ENCODE data around the gene MEGF11. TPM values are rescaled to one million over a fixed set of nuclear protein-coding genes. Genes with fewer than 3 reads are reported as not detected.

Gene MEGF11
- total RNA-seq, 1 donor from 2014 or later: not detected

GRCh38 chr15:66131200-66131599 lies 122.3 kb downstream of the MEGF11 start:
- FAIRE-seq (no peak), DNase-seq (ENCODE audit: low read depth) (no peak)
- no peak for TF ChIP-seq CTCF (IDR thresholded peaks at IDR 0.05; ENCODE audit: insufficient read depth, low read length, severe bottlenecking)
- H3K4me3 ChIP-seq (ENCODE audit: low read depth, low read length): no peak overlapping the region
- no peaks in the 10 kb centered on the region for H3K36me3 ChIP-seq (ENCODE audit: control insufficient read depth, insufficient read depth, low read length)
- peaks cover 14% of the 10 kb centered on the region for H3K27me3 ChIP-seq (ENCODE audit: control insufficient read depth, insufficient read depth, low read length)

DNA sequence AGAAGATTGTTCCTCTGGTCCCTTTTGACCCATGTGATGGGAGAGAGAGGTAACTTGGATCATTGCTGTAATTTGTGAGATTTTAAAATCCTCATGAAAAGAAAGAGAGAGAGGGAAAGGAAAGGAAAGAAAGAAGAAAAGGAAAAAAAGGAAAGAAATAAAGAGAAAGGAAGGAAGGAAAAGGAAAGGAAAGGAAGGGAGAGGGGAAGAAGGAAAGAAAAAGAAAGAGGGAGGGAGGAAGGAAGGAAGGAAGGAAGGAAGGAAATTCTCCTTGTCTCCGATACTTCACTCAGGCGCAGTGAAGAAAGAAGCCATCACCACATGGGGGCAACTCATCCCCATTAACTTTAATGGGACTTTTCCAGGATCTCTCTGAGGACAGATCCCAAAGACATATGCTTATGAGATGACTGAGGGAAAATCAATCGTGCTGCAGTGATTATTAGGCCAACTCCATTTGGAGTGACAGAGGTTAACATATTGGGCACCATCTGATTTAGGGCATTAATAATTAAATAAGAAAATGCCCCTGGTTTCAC lies 123.0 kb downstream of the MEGF11 start:
- Histone ChIP-seq H3K4me3 (ENCODE audit: low read depth, low read length) (no peak overlapping the region), H3K27me3 (ENCODE audit: control insufficient read depth, insufficient read depth, low read length) (peaks cover 12% of the 10 kb centered on the region), H3K36me3 (ENCODE audit: control insufficient read depth, insufficient read depth, low read length) (no peaks in the 10 kb centered on the region)
- FAIRE-seq (no peak), DNase-seq (ENCODE audit: low read depth) (no peak)
- no peak for TF ChIP-seq CTCF (IDR thresholded peaks at IDR 0.05; ENCODE audit: insufficient read depth, low read length, severe bottlenecking)

GRCh38 chr15:66129586-66129985 lies 124.0 kb downstream of the MEGF11 start:
- H3K27me3 ChIP-seq (ENCODE audit: control insufficient read depth, insufficient read depth, low read length): peaks cover 11% of the 10 kb centered on the region
- FAIRE-seq (peak; percentile 60), DNase-seq (ENCODE audit: low read depth) (no peak)
- no peak overlapping the region for H3K4me3 ChIP-seq (ENCODE audit: low read depth, low read length)
- no peak for TF ChIP-seq CTCF (IDR thresholded peaks at IDR 0.05; ENCODE audit: insufficient read depth, low read length, severe bottlenecking)
- no peaks in the 10 kb centered on the region for H3K36me3 ChIP-seq (ENCODE audit: control insufficient read depth, insufficient read depth, low read length)

GRCh38 chr15:66128116-66128680 lies 125.4 kb downstream of the MEGF11 start:
- no peak for DNase-seq (ENCODE audit: low read depth)
- no peak for TF ChIP-seq CTCF (IDR thresholded peaks at IDR 0.05; ENCODE audit: insufficient read depth, low read length, severe bottlenecking)
- peaks cover 11% of the 10 kb centered on the region for H3K27me3 ChIP-seq (ENCODE audit: control insufficient read depth, insufficient read depth, low read length)

DNA sequence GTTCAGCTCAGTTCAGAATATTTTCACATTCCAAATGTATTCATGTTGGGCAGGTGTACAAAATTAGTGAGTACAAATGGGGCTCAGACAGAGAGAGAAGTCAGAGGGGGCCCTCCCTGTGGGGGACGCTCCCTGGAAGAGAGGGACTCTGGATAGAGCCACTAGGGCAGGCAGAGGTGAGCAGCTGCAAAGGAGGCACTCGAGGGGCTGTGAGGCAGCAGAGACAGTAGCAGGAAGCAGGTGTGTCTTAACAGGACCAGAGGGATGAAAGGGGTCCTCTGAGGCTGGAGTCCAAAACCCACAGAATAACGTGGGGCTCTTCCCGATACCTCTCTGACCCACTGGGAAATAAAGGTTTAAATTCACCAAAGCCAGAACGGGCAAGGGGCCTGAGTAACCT lies 127.1 kb downstream of the MEGF11 start:
- Histone ChIP-seq H3K27me3 (ENCODE audit: control insufficient read depth, insufficient read depth, low read length) (peaks cover 11% of the 10 kb centered on the region), H3K4me3 (ENCODE audit: low read depth, low read length) (no peak overlapping the region), H3K36me3 (ENCODE audit: control insufficient read depth, insufficient read depth, low read length) (no peaks in the 10 kb centered on the region)
- DNase-seq (ENCODE audit: low read depth) (no peak), FAIRE-seq (no peak)
- no peak for TF ChIP-seq CTCF (IDR thresholded peaks at IDR 0.05; ENCODE audit: insufficient read depth, low read length, severe bottlenecking)

More at GRCh38 chr15:66128116-66128680, 125.4 kb downstream of the MEGF11 start:
- FAIRE-seq: no peak
- Histone ChIP-seq H3K36me3 (ENCODE audit: control insufficient read depth, insufficient read depth, low read length) (no peaks in the 10 kb centered on the region), H3K4me3 (ENCODE audit: low read depth, low read length) (no peak overlapping the region)

DNA sequence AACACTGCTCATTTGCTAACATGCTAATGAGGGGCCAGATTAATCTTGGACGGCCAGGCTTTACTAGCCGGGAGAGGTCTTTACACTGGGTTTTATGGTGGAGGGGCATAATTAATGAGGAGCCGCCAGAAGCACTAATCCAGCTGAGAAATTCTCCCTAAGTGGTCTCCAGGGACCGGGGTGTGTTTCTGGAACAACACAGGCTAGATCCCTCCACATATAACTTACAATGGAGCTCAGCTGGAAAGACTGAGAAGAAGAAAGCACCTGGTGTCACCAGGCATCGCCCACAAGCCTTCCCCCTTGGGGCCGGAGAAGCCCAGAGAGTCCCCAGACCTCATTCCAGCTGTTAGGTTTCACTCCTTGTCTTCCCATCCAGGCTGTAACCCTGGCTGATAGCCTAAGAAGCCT lies 127.5 kb downstream of the MEGF11 start:
- peaks cover 9% of the 10 kb centered on the region for H3K27me3 ChIP-seq (ENCODE audit: control insufficient read depth, insufficient read depth, low read length)
- no peak for FAIRE-seq
- no peak for DNase-seq (ENCODE audit: low read depth)
- TF ChIP-seq CTCF (IDR thresholded peaks at IDR 0.05; ENCODE audit: insufficient read depth, low read length, severe bottlenecking): no peak
- H3K4me3 ChIP-seq (ENCODE audit: low read depth, low read length): no peak overlapping the region
- H3K36me3 ChIP-seq (ENCODE audit: control insufficient read depth, insufficient read depth, low read length): no peaks in the 10 kb centered on the region
